HCT116 (cell line): Measurements from ENCODE around the gene TRPM3. TPM values are rescaled to one million over a fixed set of nuclear protein-coding genes. Genes with fewer than 3 reads are reported as not detected.

ENCODE experiments used
- ATAC-seq: fragments of 200-7000 bp; cut with Tn5 transposase; 2 replicates; pipeline ENCODE4 v1.9.1; 2020; ENCODE audit warnings: mild to moderate bottlenecking, moderate library complexity
- BruUV-seq: library from RNA; stranded (reverse); fragments of 400-500 nt; replicated peaks from 2 replicates; lab custom pipeline; 2021; lab: Mats Ljungman, UMichigan
- CTCF ChIA-PET: fragments of 300-600 bp; sonication (Branson Sonifier 250); formaldehyde crosslinking; loops from one replicate; lab custom pipeline; 2021; ENCODE audit warnings: antibody characterized with exemption; lab: Charles Lee
- POLR2A ChIA-PET: fragments of 300-600, 350-600 bp; sonication (Branson Sonifier 250); formaldehyde crosslinking; loops from one replicate; lab custom pipeline; 2021; ENCODE audit warnings: antibody characterized with exemption; lab: Charles Lee
- RAD21 ChIA-PET, 2 experiments: fragments of 300-600 bp; sonication (Branson Sonifier 250); formaldehyde crosslinking; loops; one replicate each; lab custom pipeline; 2023; ENCODE audit warnings: low total read pairs in 2 of 2; ENCODE audit not compliant: uncharacterized antibody in 2 of 2, unreplicated experiment in 2 of 2, low non-redundant PET in 1 of 2; lab: Charles Lee
- DNase-seq: peaks from one replicate; pipeline ENCODE4 v3.0.0-alpha.2; 2010; ENCODE audit warnings: low read depth, low spot score
- H2AFZ ChIP-seq: fragments of 200-600 bp; shearing (Covaris generic), sonication (generic); 2 replicates; pipeline ENCODE4 v1.6.1; 2017; ENCODE audit warnings: low read depth, mixed run types, mixed read lengths, antibody characterized with exemption, low read length; ENCODE audit not compliant: poor library complexity, severe bottlenecking
- H3K27ac ChIP-seq: 2 replicates; pipeline ENCODE4 v1.5.1; 2012; ENCODE audit warnings: low read depth, low read length
- H3K27me3 ChIP-seq: fragments of 200-600 bp; sonication (generic); 2 replicates; pipeline ENCODE4 v1.6.1; 2016; ENCODE audit warnings: mixed run types, low read length, mixed read lengths; ENCODE audit not compliant: insufficient read depth
- H3K36me3 ChIP-seq, 2 experiments: fragments of 200-500 bp in 1 of 2; fragments of 200-600 bp in 1 of 2; sonication (Bioruptor generic) in 1 of 2; sonication (generic) in 1 of 2; 2 replicates each; pipeline versions ENCODE4 v1.5.1 to v1.6.1; 2014 to 2016; ENCODE audit warnings: low read length in 2 of 2, inconsistent platforms in 1 of 2, mixed read lengths in 1 of 2, mixed run types in 1 of 2; ENCODE audit not compliant: insufficient read depth in 2 of 2, control insufficient read depth in 1 of 2
- H3K4me1 ChIP-seq, 2 experiments: fragments of 200-600 bp in 1 of 2; sonication (generic) in 1 of 2; 2 replicates each; pipeline versions ENCODE4 v1.5.1 to v1.6.1; 2012 to 2017; ENCODE audit warnings: low read length in 2 of 2, inconsistent platforms in 1 of 2, mild to moderate bottlenecking in 1 of 2, mixed read lengths in 1 of 2, mixed run types in 1 of 2, moderate library complexity in 1 of 2; ENCODE audit not compliant: insufficient read depth in 2 of 2, control insufficient read depth in 1 of 2
- H3K4me2 ChIP-seq: fragments of 200-600 bp; sonication (generic); 2 replicates; pipeline ENCODE4 v1.6.1; 2017; ENCODE audit warnings: mixed run types, low read length, mixed read lengths
- H3K4me3 ChIP-seq, 2 experiments: fragments of 200-600 bp in 1 of 2; sonication (generic) in 1 of 2; replicated peaks in 1 of 2; 2 replicates each; pipeline ENCODE4 v1.5.1; 2011 to 2016; ENCODE audit warnings: low read length in 2 of 2, control low read depth in 1 of 2, low read depth in 1 of 2, mild to moderate bottlenecking in 1 of 2, mixed read lengths in 1 of 2, mixed run types in 1 of 2
- H3K79me2 ChIP-seq: fragments of 200-600 bp; sonication (generic); 2 replicates; pipeline ENCODE4 v1.6.1; 2017; ENCODE audit warnings: mild to moderate bottlenecking, mixed run types, low read length, moderate library complexity, mixed read lengths; ENCODE audit not compliant: insufficient read depth
- H3K9ac ChIP-seq: fragments of 200-600 bp; sonication (generic); 2 replicates; pipeline ENCODE4 v1.6.1; 2016; ENCODE audit warnings: low read length, mixed read lengths
- H3K9me2 ChIP-seq: fragments of 200-600 bp; sonication (generic), shearing (Covaris generic); 2 replicates; pipeline ENCODE4 v1.6.1; 2017; ENCODE audit warnings: mixed run types, mild to moderate bottlenecking, moderate library complexity; ENCODE audit not compliant: insufficient read depth
- H3K9me3 ChIP-seq, 2 experiments: fragments of 200-500 bp in 1 of 2; fragments of 200-600 bp in 1 of 2; sonication (Bioruptor generic) in 1 of 2; sonication (generic) in 1 of 2; 2 replicates each; pipeline ENCODE4 v1.6.1; 2014 to 2017; ENCODE audit warnings: low read length in 2 of 2, mixed read lengths in 2 of 2, inconsistent platforms in 1 of 2, low read depth in 1 of 2, mild to moderate bottlenecking in 1 of 2, mixed run types in 1 of 2, moderate library complexity in 1 of 2; ENCODE audit not compliant: control insufficient read depth in 1 of 2, insufficient read depth in 1 of 2
- H4K20me1 ChIP-seq: fragments of 200-600 bp; sonication (generic), shearing (Covaris generic); 2 replicates; pipeline ENCODE4 v1.6.1; 2017; ENCODE audit warnings: mixed run types, mild to moderate bottlenecking, moderate library complexity; ENCODE audit not compliant: insufficient read depth
- CEBPB ChIP-seq: IDR thresholded peaks from 2 replicates; pipeline ENCODE4 v1.6.1; 2012; ENCODE audit warnings: low read depth
- EGR1 ChIP-seq: IDR thresholded peaks from 2 replicates; pipeline ENCODE4 v1.6.1; 2012; ENCODE audit warnings: low read depth
- EZH2 ChIP-seq: fragments of 200-600 bp; sonication (generic); IDR thresholded peaks from 2 replicates; pipeline ENCODE4 v1.6.1; 2017; ENCODE audit warnings: antibody characterized with exemption, mixed run types
- EZH2phosphoT487 ChIP-seq: fragments of 200-600 bp; IDR thresholded peaks from 2 replicates; pipeline ENCODE4 v1.6.1; 2018; ENCODE audit warnings: antibody characterized with exemption, borderline replicate concordance
- JUND ChIP-seq: IDR thresholded peaks from 2 replicates; pipeline ENCODE4 v1.6.1; 2012
- POLR2A ChIP-seq: IDR thresholded peaks from 2 replicates; pipeline ENCODE4 v1.7.0; 2011; ENCODE audit warnings: borderline replicate concordance; ENCODE audit not compliant: insufficient read depth, insufficient read length; ENCODE audit errors: extremely low read depth
- RAD21 ChIP-seq: IDR thresholded peaks from 2 replicates; pipeline ENCODE4 v1.6.1; 2012; ENCODE audit warnings: low read depth, mild to moderate bottlenecking
- SIN3A ChIP-seq: IDR thresholded peaks from 2 replicates; pipeline ENCODE4 v1.6.1; 2012; ENCODE audit warnings: low read depth
- SP1 ChIP-seq: IDR thresholded peaks from 2 replicates; pipeline ENCODE4 v1.6.1; 2012; ENCODE audit warnings: low read depth
- SRF ChIP-seq: IDR thresholded peaks from 2 replicates; pipeline ENCODE4 v1.6.1; 2012; ENCODE audit warnings: low read depth
- YY1 ChIP-seq: IDR thresholded peaks from 2 replicates; pipeline ENCODE4 v1.6.1; 2011; ENCODE audit warnings: low read length, low read depth, moderate library complexity, mild to moderate bottlenecking; ENCODE audit not compliant: insufficient replicate concordance; ENCODE audit errors: extremely low read depth
- ZFX ChIP-seq: fragments of 450-650 bp; IDR thresholded peaks from 2 replicates; pipeline ENCODE4 v1.6.1; 2017
- intact Hi-C: fragments of 100-400 bp; cut with micrococcal nuclease; formaldehyde crosslinking; loops from 2 replicates; pipeline ENCODE4 v1.10.0; 2022
- total RNA-seq: library from RNA; stranded (reverse); gene quantifications from one replicate; pipeline ENCODE4 v1.2.1, GENCODE V29; 2021; ENCODE audit not compliant: unreplicated experiment
- TF ChIP-seq, protein P1 (sequence below), 3 experiments: fragments of 200-600 bp in 1 of 3; sonication (generic) in 1 of 3; IDR thresholded peaks in 2 of 3; conservative IDR thresholded peaks in 1 of 3; 2 replicates each; pipeline ENCODE4 v1.5.1; 2012 to 2017; ENCODE audit warnings: low read depth in 2 of 3, low read length in 2 of 3, antibody characterized with exemption in 1 of 3, borderline replicate concordance in 1 of 3, control low read depth in 1 of 3, mild to moderate bottlenecking in 1 of 3, mixed read lengths in 1 of 3, mixed run types in 1 of 3, moderate library complexity in 1 of 3; ENCODE audit not compliant: insufficient read depth in 1 of 3
- TF ChIP-seq, protein P2 (sequence below): IDR thresholded peaks from 2 replicates; pipeline ENCODE4 v1.6.1; 2012
- TF ChIP-seq, protein P3 (sequence below): IDR thresholded peaks from 2 replicates; pipeline ENCODE4 v1.6.1; 2012

The TRPM3 gene
- total RNA-seq, 1 experiment from 2014 or later = not detected

DNA sequence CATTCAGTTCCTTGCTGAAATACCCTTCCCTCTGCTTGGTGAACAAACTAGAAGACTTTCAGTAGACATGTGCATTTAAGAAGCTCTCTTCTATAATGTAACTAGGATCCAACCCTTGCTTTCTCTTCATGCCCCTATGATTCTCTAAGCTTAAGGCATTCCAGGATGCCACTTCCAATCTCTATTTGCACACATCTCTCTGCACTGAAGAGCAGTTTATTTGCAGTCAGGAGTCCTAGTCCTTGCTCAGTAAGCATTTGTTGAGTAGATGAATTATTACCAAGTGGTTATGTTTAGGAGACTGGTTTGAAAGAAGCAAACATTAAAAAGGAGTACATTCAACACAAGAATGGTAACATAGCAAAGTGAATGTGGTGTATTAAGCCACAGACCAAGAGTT, 432.7 kb downstream of the TRPM3 start (continued):
- TF ChIP-seq, protein P1, sequence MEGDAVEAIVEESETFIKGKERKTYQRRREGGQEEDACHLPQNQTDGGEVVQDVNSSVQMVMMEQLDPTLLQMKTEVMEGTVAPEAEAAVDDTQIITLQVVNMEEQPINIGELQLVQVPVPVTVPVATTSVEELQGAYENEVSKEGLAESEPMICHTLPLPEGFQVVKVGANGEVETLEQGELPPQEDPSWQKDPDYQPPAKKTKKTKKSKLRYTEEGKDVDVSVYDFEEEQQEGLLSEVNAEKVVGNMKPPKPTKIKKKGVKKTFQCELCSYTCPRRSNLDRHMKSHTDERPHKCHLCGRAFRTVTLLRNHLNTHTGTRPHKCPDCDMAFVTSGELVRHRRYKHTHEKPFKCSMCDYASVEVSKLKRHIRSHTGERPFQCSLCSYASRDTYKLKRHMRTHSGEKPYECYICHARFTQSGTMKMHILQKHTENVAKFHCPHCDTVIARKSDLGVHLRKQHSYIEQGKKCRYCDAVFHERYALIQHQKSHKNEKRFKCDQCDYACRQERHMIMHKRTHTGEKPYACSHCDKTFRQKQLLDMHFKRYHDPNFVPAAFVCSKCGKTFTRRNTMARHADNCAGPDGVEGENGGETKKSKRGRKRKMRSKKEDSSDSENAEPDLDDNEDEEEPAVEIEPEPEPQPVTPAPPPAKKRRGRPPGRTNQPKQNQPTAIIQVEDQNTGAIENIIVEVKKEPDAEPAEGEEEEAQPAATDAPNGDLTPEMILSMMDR (IDR thresholded peaks at IDR 0.05 in 2 of 3, conservative IDR thresholded peaks at IDR 0.05 in 1 of 3; ENCODE audit: borderline replicate concordance in 1 of 3, insufficient read depth in 1 of 3, low read depth in 2 of 3, low read length in 2 of 3) = no peak

DNA sequence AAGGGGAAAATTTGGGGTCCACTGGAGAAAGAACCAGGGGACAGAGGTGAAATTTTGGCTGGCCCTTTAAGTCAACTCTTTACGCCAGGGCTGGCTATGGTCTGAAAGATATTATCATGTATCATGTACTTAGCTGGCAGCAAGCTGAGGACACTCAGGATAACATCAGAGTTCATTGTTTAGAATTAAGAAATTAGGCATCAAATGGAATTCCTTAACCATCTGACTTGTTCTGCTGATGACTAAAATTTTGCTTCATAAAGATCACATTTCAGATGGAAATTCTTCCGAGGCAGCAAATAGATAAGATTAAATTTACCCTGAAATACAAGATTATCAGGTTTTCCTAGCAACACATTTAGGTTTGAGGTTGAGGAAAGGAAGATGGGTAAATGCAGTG, 437.6 kb downstream of the TRPM3 start:
- CTCF ChIA-PET = no interaction called here
- intact Hi-C loops = no loop called here
- H3K79me2 ChIP-seq = no peaks in the 10 kb centered on the region
- H3K36me3 ChIP-seq = no peaks in the 10 kb centered on the region
- no peak for ATAC-seq
- no peaks in the 10 kb centered on the region for H3K9me3 ChIP-seq
- no peak overlapping the region for H3K4me2 ChIP-seq
- no peak overlapping the region for H3K27ac ChIP-seq
- no peak overlapping the region for H3K9ac ChIP-seq
- H3K27me3 ChIP-seq = peaks cover 34% of the 10 kb centered on the region
- POLR2A ChIA-PET = no interaction called here
- no peak overlapping the region for H3K4me3 ChIP-seq
- TF ChIP-seq JUND (no peak), EZH2 (no peak)
- TF ChIP-seq, all 23 proteins: peak for 0
- H4K20me1 ChIP-seq = no peaks in the 10 kb centered on the region
- no peaks in the 10 kb centered on the region for H3K9me2 ChIP-seq
- DNase-seq = no peak
- no TSS peak for BruUV-seq
- no peaks in the 10 kb centered on the region for H3K4me1 ChIP-seq
- RAD21 ChIA-PET = no interaction called here
- H2AFZ ChIP-seq = no peak overlapping the region

DNA sequence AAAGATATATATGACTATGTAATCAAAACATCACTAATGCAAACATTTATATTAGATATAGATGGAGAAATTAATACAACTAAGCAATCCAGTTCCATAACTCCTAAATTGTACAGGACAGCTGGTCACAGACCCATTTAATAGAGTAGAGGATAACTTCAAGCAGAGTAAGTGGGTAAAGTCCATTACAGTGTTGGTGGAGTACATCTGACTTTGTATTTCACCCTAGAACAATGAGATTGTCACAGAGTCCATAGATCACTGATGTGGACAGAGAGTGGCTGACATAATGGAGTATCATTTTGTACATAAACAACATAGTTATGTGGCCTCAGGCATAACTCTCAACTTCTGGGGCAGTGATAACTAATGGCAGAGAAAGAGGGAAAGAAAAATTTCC, 439.1 kb downstream of the TRPM3 start:
- RAD21 ChIA-PET = no interaction called here
- no peak for TF ChIP-seq SIN3A
- no peak for TF ChIP-seq SP1
- TF ChIP-seq YY1 = no peak
- no peak for TF ChIP-seq JUND
- TF ChIP-seq, protein P2, sequence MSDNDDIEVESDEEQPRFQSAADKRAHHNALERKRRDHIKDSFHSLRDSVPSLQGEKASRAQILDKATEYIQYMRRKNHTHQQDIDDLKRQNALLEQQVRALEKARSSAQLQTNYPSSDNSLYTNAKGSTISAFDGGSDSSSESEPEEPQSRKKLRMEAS = no peak
- TF ChIP-seq EGR1 = no peak
- no peak for TF ChIP-seq ZFX
- no peak for TF ChIP-seq CEBPB
- no peak for TF ChIP-seq RAD21
- no peak for TF ChIP-seq SRF
- no peak for TF ChIP-seq POLR2A
- TF ChIP-seq, protein P1 (IDR thresholded peaks at IDR 0.05 in 2 of 3, conservative IDR thresholded peaks at IDR 0.05 in 1 of 3; ENCODE audit: borderline replicate concordance in 1 of 3, insufficient read depth in 1 of 3, low read depth in 2 of 3, low read length in 2 of 3) = no peak
- TF ChIP-seq EZH2phosphoT487 = no peak
- TF ChIP-seq, protein P3, sequence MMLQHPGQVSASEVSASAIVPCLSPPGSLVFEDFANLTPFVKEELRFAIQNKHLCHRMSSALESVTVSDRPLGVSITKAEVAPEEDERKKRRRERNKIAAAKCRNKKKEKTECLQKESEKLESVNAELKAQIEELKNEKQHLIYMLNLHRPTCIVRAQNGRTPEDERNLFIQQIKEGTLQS = no peak

More for the DNA sequence above, 439.1 kb downstream of the TRPM3 start:
- H3K9me3 ChIP-seq = no peaks in the 10 kb centered on the region
- no peaks in the 10 kb centered on the region for H4K20me1 ChIP-seq
- DNase-seq = no peak
- H3K36me3 ChIP-seq = no peaks in the 10 kb centered on the region
- no peak overlapping the region for H3K27ac ChIP-seq
- CTCF ChIA-PET = no interaction called here
- no TSS peak for BruUV-seq
- H3K4me2 ChIP-seq = no peak overlapping the region
- peaks cover 31% of the 10 kb centered on the region for H3K27me3 ChIP-seq
- H3K4me3 ChIP-seq = no peak overlapping the region
- intact Hi-C loops = no loop called here
- no peak overlapping the region for H3K9ac ChIP-seq
- H3K79me2 ChIP-seq = no peaks in the 10 kb centered on the region
- POLR2A ChIA-PET = no interaction called here
- H2AFZ ChIP-seq = no peak overlapping the region
- ATAC-seq = no peak
- no peaks in the 10 kb centered on the region for H3K9me2 ChIP-seq
- no peaks in the 10 kb centered on the region for H3K4me1 ChIP-seq
